GM12878 (cell line): Measurements from ENCODE around the gene RPS2. TPM values are rescaled to one million over a fixed set of nuclear protein-coding genes. Genes with fewer than 3 reads are reported as not detected.
A peak's percentile ranks its signal among the peaks of the same experiment; 100 is the strongest.

ENCODE experiments used
- ATAC-seq: fragments of 200-7000 bp; cut with Tn5 transposase; 3 replicates; pipeline ENCODE4 v1.9.1; 2020; ENCODE audit warnings: mild to moderate bottlenecking, moderate library complexity
- BruUV-seq: library from RNA; stranded (reverse); fragments of 400-500 nt; replicated peaks from 2 replicates; lab custom pipeline; 2021; lab: Mats Ljungman, UMichigan
- CTCF ChIA-PET: fragments of 300-600 bp; sonication (Branson Sonifier 250); formaldehyde crosslinking; extraction: SDS; loops from one replicate; lab custom pipeline; 2021; ENCODE audit warnings: inconsistent platforms; lab: Yijun Ruan, JAX
- POLR2A ChIA-PET: fragments of 350-600 bp; formaldehyde crosslinking; extraction: SDS; loops from one replicate; lab custom pipeline; 2021; ENCODE audit warnings: inconsistent platforms; lab: Charles Lee
- RAD21 ChIA-PET: fragments of 300-600 bp; sonication (Branson Sonifier 250); formaldehyde crosslinking; loops from one replicate; lab custom pipeline; 2023; ENCODE audit warnings: antibody characterized with exemption; ENCODE audit not compliant: unreplicated experiment; lab: Charles Lee
- SMC1A ChIA-PET: fragments of 300-600 bp; sonication (Branson Sonifier 250); formaldehyde crosslinking; loops from one replicate; lab custom pipeline; 2023; ENCODE audit not compliant: unreplicated experiment, uncharacterized antibody; lab: Charles Lee
- DNase-seq: peaks from one replicate; pipeline ENCODE4 v3.0.0-alpha.2; 2011; ENCODE audit warnings: low read depth, low spot score
- FAIRE-seq: peaks from 3 replicates; lab custom pipeline; 2011; peaks lifted over from hg19 to GRCh38; lab: Jason Lieb, UNC
- H2AFZ ChIP-seq: 2 replicates; pipeline ENCODE4 v1.6.0; 2011; ENCODE audit warnings: low read depth, low read length, control low read depth; ENCODE audit not compliant: control insufficient read depth
- H3K27ac ChIP-seq: 2 replicates; pipeline ENCODE4 v1.5.1; 2011; ENCODE audit warnings: control low read depth; ENCODE audit not compliant: control insufficient read depth, insufficient read depth
- H3K27me3 ChIP-seq, 2 experiments: replicated peaks in 1 of 2; 2 replicates each; pipeline versions ENCODE4 v1.6.0 to v1.6.1; 2011; ENCODE audit warnings: low read length in 1 of 2; ENCODE audit not compliant: control insufficient read depth in 2 of 2, insufficient read depth in 2 of 2
- H3K36me3 ChIP-seq, 2 experiments: 2 replicates each; pipeline ENCODE4 v1.5.1; 2011; ENCODE audit warnings: low read length in 1 of 2; ENCODE audit not compliant: control insufficient read depth in 2 of 2, insufficient read depth in 2 of 2
- H3K4me1 ChIP-seq: 2 replicates; pipeline ENCODE4 v1.6.1; 2011; ENCODE audit warnings: mild to moderate bottlenecking, low read length, moderate library complexity, mixed read lengths; ENCODE audit not compliant: control insufficient read depth, insufficient read depth
- H3K4me2 ChIP-seq: 2 replicates; pipeline ENCODE4 v1.6.0; 2011; ENCODE audit warnings: control low read depth; ENCODE audit not compliant: control insufficient read depth, insufficient read depth
- H3K4me3 ChIP-seq: fragments of 200-600 bp; sonication (generic); 2 replicates; pipeline ENCODE4 v1.5.1; 2016
- H3K79me2 ChIP-seq: 2 replicates; pipeline ENCODE4 v1.6.0; 2011; ENCODE audit warnings: low read length; ENCODE audit not compliant: control insufficient read depth, insufficient read depth
- H3K9ac ChIP-seq: 2 replicates; pipeline ENCODE4 v1.8.0; 2011; ENCODE audit warnings: low read length, control low read depth, mixed read lengths; ENCODE audit not compliant: control insufficient read depth, insufficient read depth
- H3K9me3 ChIP-seq: replicated peaks from 3 replicates; pipeline ENCODE4 v1.5.1; 2011; ENCODE audit warnings: mild to moderate bottlenecking, low read length; ENCODE audit not compliant: control insufficient read depth, insufficient read depth
- H4K20me1 ChIP-seq: 2 replicates; pipeline ENCODE4 v1.6.0; 2011; ENCODE audit not compliant: control insufficient read depth, insufficient read depth
- ATF7 ChIP-seq: fragments of 450-650 bp; IDR thresholded peaks from 2 replicates; pipeline ENCODE4 v1.6.1; 2016; ENCODE audit warnings: low read depth, mild to moderate bottlenecking
- EP300 ChIP-seq, 2 experiments: fragments of 150-350 bp in 1 of 2; IDR thresholded peaks; 2 replicates each; pipeline ENCODE4 v1.6.1; 2011 to 2012; ENCODE audit warnings: low read depth in 2 of 2, low read length in 2 of 2, borderline replicate concordance in 1 of 2, improper control_type of control experiment in 1 of 2, inconsistent platforms in 1 of 2; ENCODE audit not compliant: control insufficient read depth in 1 of 2
- FOXM1 ChIP-seq: IDR thresholded peaks from 2 replicates; pipeline ENCODE4 v1.6.1; 2012; ENCODE audit warnings: low read depth, mild to moderate bottlenecking, inconsistent platforms, low read length, moderate library complexity
- MYC ChIP-seq: IDR thresholded peaks from 2 replicates; pipeline ENCODE4 v1.6.1; 2011; ENCODE audit warnings: mild to moderate bottlenecking, low read length, moderate library complexity, inconsistent platforms; ENCODE audit not compliant: insufficient read depth, insufficient replicate concordance, insufficient read length, severe bottlenecking
- RAD21 ChIP-seq: IDR thresholded peaks from 2 replicates; pipeline ENCODE4 v1.6.1; 2011; ENCODE audit warnings: mild to moderate bottlenecking, low read depth, low read length, moderate library complexity; ENCODE audit not compliant: insufficient read depth
- SUPT20H ChIP-seq: IDR thresholded peaks from 2 replicates; pipeline ENCODE4 v1.6.1; 2011; ENCODE audit warnings: low read depth, mild to moderate bottlenecking, low read length, moderate library complexity, borderline replicate concordance; ENCODE audit not compliant: control insufficient read depth
- ZSCAN29 ChIP-seq: fragments of 450-650 bp; IDR thresholded peaks from 2 replicates; pipeline ENCODE4 v1.6.1; 2017; ENCODE audit warnings: mild to moderate bottlenecking, moderate library complexity
- WGBS: methylation state at CpG from one replicate; pipeline ENCODE4 v1.1.6; 2016; ENCODE audit warnings: low lambda C conversion rate; ENCODE audit not compliant: insufficient replicate concordance, insufficient coverage; ENCODE audit errors: missing lambda C conversion rate; 5-methylcytosine and 5-hydroxymethylcytosine counted together
- in situ Hi-C: fragments of 300-500 bp; cut with MboI; formaldehyde crosslinking; loops from 9 replicates; pipeline ENCODE4 v1.14.3; 2018; ENCODE audit warnings: mixed read lengths
- intact Hi-C: fragments of 100-400 bp; cut with micrococcal nuclease; formaldehyde crosslinking; loops from one replicate; pipeline ENCODE4 v1.14.2; 2022; ENCODE audit not compliant: unreplicated experiment
- polyA plus RNA-seq, 11 experiments: library from polyadenylated mRNA; depleted of rRNA in 4 of 11; unstranded in 6 of 11; stranded (reverse) in 5 of 11; fragments of >200 nt; fragmentation: Nextera tagmentation in 4 of 11; fragmentation: Illumina TruSeq in 1 of 11; extraction: Ambion mirVana in 4 of 11; extraction: Trizol in 1 of 11; gene quantifications; 1 replicate in 1 of 11; 2 replicates in 10 of 11; pipeline versions ENCODE4 v1.2.1 to v1.2.3, GENCODE V29; 2011 to 2016; ENCODE audit warnings: inconsistent platforms in 2 of 11, missing spikeins in 2 of 11, low read depth in 1 of 11
- total RNA-seq, 4 experiments: library from RNA; depleted of rRNA in 3 of 4; stranded (reverse); fragments of >200 nt in 3 of 4; fragmentation: Illumina TruSeq in 1 of 4; extraction: Trizol in 1 of 4; gene quantifications; 2 replicates each; pipeline versions ENCODE4 v1.2.1 to v1.2.3, GENCODE V29; 2013 to 2021
- TF ChIP-seq, protein P1 (sequence below), 3 experiments: IDR thresholded peaks in 2 of 3; conservative IDR thresholded peaks in 1 of 3; 2 replicates each; pipeline ENCODE4 v1.5.1; 2011; ENCODE audit warnings: low read depth in 3 of 3, low read length in 3 of 3, mild to moderate bottlenecking in 3 of 3, control low read depth in 2 of 3, moderate library complexity in 2 of 3, inconsistent platforms in 1 of 3, mixed read lengths in 1 of 3; ENCODE audit not compliant: control insufficient read depth in 2 of 3, insufficient read depth in 1 of 3; ENCODE audit errors: extremely low read depth in 1 of 3
- TF ChIP-seq, protein P2 (sequence below): IDR thresholded peaks from 2 replicates; pipeline ENCODE4 v1.6.1; 2012; ENCODE audit warnings: low read depth, low read length, improper control_type of control experiment
- TF ChIP-seq, protein P3 (sequence below): fragments of 450-650 bp; IDR thresholded peaks from 2 replicates; pipeline ENCODE4 v1.6.1; 2017; ENCODE audit warnings: mild to moderate bottlenecking, low read depth, inconsistent platforms; ENCODE audit not compliant: poor library complexity, severe bottlenecking
- TF ChIP-seq, protein P4 (sequence below): fragments of 450-650 bp; formaldehyde crosslinking; IDR thresholded peaks from 2 replicates; pipeline ENCODE4 v1.4.0; 2022; ENCODE audit warnings: mild to moderate bottlenecking, moderate library complexity

RPS2 gene
- total and polyA plus RNA-seq, 10 of the 15 experiments (the other 5 are each of a cell fraction or from before 2014, with no cell fraction given), result 1,295 to 7,121 (median 3,933) TPM

DNA sequence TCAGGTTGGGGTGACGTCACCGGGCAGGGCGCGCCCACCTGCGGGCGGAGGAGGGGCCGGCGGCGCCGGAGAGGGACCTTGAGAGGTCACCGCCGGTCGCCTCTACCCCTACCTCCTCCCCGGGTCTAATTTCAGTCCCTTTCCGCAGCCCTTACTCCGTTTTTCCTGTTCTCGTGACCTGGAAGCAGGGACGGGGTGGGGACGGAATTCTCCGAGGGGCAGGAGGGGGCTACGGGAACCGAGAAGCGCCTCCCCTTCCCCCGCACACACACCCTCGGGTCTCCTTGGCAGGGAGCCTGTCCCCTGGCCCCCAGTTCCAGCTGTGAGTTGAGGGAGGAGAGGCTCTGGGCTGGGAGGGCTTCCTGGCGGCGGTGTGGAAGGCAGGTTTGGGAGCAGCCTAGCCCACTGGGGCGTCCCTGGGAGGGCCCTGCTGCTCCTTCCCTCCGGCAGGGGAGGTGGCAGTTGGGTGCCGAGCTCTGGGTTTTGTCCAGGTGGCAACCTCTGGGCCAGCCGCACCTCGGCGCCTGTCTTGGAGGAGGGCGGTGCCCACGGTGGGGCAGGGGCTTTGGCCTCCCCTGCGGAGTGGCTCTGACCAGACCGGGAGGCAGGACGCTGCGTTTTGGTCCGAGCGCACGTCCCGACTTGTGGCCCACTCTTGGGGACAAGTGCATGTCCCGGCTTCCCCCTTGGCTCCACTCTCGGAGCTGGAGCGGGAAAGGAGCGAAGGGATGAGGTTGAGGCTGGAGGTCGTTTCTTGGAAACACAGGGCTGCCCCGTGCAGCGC, 25.9 kb upstream of the RPS2 start (continued):
- TF ChIP-seq RAD21, result no peak
- TF ChIP-seq, protein P1, sequence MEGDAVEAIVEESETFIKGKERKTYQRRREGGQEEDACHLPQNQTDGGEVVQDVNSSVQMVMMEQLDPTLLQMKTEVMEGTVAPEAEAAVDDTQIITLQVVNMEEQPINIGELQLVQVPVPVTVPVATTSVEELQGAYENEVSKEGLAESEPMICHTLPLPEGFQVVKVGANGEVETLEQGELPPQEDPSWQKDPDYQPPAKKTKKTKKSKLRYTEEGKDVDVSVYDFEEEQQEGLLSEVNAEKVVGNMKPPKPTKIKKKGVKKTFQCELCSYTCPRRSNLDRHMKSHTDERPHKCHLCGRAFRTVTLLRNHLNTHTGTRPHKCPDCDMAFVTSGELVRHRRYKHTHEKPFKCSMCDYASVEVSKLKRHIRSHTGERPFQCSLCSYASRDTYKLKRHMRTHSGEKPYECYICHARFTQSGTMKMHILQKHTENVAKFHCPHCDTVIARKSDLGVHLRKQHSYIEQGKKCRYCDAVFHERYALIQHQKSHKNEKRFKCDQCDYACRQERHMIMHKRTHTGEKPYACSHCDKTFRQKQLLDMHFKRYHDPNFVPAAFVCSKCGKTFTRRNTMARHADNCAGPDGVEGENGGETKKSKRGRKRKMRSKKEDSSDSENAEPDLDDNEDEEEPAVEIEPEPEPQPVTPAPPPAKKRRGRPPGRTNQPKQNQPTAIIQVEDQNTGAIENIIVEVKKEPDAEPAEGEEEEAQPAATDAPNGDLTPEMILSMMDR (IDR thresholded peaks at IDR 0.05 in 2 of 3, conservative IDR thresholded peaks at IDR 0.05 in 1 of 3; ENCODE audit: control insufficient read depth in 2 of 3, extremely low read depth in 1 of 3, insufficient read depth in 1 of 3, low read depth in 3 of 3, low read length in 3 of 3), result no peak
- no peak for TF ChIP-seq MYC
- TF ChIP-seq, protein P2, sequence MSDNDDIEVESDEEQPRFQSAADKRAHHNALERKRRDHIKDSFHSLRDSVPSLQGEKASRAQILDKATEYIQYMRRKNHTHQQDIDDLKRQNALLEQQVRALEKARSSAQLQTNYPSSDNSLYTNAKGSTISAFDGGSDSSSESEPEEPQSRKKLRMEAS, result no peak
- TF ChIP-seq ATF7, result peak; percentile 92

DNA sequence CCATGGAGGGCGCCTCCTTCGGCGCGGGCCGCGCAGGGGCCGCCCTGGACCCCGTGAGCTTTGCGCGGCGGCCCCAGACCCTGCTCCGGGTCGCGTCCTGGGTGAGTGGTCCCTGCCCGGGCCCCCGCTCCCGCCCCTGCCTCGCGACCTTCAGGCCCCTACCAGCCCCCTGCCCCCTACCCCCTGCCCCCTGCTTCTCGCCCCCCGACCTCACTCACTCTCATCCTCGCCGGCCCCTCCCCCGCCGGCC, 25.4 kb upstream of the RPS2 start:
- intact Hi-C loops, result no loop called here
- peak overlapping the region; percentile 65 for H3K4me3 ChIP-seq
- TF ChIP-seq, protein P3, sequence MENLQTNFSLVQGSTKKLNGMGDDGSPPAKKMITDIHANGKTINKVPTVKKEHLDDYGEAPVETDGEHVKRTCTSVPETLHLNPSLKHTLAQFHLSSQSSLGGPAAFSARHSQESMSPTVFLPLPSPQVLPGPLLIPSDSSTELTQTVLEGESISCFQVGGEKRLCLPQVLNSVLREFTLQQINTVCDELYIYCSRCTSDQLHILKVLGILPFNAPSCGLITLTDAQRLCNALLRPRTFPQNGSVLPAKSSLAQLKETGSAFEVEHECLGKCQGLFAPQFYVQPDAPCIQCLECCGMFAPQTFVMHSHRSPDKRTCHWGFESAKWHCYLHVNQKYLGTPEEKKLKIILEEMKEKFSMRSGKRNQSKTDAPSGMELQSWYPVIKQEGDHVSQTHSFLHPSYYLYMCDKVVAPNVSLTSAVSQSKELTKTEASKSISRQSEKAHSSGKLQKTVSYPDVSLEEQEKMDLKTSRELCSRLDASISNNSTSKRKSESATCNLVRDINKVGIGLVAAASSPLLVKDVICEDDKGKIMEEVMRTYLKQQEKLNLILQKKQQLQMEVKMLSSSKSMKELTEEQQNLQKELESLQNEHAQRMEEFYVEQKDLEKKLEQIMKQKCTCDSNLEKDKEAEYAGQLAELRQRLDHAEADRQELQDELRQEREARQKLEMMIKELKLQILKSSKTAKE, result no peak
- TF ChIP-seq ZSCAN29 (no peak), SUPT20H (no peak), FOXM1 (no peak), EP300 (IDR thresholded peaks at IDR 0.05; ENCODE audit: borderline replicate concordance in 1 of 2, control insufficient read depth in 1 of 2, low read depth in 2 of 2, low read length in 2 of 2) (no peak)
- TF ChIP-seq, protein P4, sequence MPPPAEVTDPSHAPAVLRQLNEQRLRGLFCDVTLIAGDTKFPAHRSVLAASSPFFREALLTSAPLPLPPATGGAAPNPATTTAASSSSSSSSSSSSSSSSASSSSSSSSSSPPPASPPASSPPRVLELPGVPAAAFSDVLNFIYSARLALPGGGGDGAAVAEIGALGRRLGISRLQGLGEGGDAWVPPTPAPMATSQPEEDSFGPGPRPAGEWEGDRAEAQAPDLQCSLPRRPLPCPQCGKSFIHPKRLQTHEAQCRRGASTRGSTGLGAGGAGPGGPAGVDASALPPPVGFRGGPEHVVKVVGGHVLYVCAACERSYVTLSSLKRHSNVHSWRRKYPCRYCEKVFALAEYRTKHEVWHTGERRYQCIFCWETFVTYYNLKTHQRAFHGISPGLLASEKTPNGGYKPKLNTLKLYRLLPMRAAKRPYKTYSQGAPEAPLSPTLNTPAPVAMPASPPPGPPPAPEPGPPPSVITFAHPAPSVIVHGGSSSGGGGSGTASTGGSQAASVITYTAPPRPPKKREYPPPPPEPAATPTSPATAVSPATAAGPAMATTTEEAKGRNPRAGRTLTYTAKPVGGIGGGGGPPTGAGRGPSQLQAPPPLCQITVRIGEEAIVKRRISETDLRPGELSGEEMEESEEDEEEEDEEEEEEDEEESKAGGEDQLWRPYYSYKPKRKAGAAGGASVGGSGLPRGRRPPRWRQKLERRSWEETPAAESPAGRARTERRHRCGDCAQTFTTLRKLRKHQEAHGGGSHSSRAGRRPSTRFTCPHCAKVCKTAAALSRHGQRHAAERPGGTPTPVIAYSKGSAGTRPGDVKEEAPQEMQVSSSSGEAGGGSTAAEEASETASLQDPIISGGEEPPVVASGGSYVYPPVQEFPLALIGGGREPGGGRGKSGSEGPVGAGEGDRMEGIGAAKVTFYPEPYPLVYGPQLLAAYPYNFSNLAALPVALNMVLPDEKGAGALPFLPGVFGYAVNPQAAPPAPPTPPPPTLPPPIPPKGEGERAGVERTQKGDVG (CRISPR knock-in tag), result no peak

More for the DNA sequence above, 25.4 kb upstream of the RPS2 start:
- Histone ChIP-seq H3K27ac (no peak overlapping the region), H2AFZ (no peak overlapping the region), H3K9me3 (peaks cover 1% of the 10 kb centered on the region; the same call in 1 of the 3 replicates), H3K36me3 (peaks cover 5 to 6% of the 10 kb centered on the region in 2 experiments; a peak in 3 of 4 replicates), H3K4me2 (peak overlapping the region; percentile 98; the same call in 1 of the 2 replicates), H3K4me1 (peaks cover 38% of the 10 kb centered on the region), H3K27me3 (no peaks in the 10 kb centered on the region), H4K20me1 (no peaks in the 10 kb centered on the region), H3K79me2 (no peaks in the 10 kb centered on the region; the same call in none of the 2 replicates), H3K9ac (no peak overlapping the region)
- FAIRE-seq (no peak), DNase-seq (no peak), ATAC-seq (no peak)
- BruUV-seq, result no TSS peak
- ChIA-PET SMC1A (no interaction called here), CTCF (interaction anchor here (6.5 kb wide), 1 partner anchor 13 kb away, joined by 54 read pairs; no protein-coding TSS in a partner anchor), RAD21 (interaction anchor here (1.3 kb wide), 1 partner anchor 150 kb away, joined by 7 read pairs; no protein-coding TSS in a partner anchor), POLR2A (interaction anchor here (2.2 to 3.3 kb wide), 4 partner anchors 8 to 29 kb away, joined by 13 to 18 read pairs (median 14); partner anchors contain the start of genes NOXO1, RPS2 and TBL3)
- in situ Hi-C loops, result no loop called here
- 0% methylated on average over 14 of the region's 25 CpGs for WGBS
